Suprapubic skin (tissue), 4 donors: Measurements from ENCODE around the gene MEIS1. TPM values are rescaled to one million over a fixed set of nuclear protein-coding genes. Genes with fewer than 3 reads are reported as not detected.

Experiments used
- DNase-seq, 2 donors: peaks; one replicate each; pipeline ENCODE4 v3.0.0-alpha.2; 2019; ENCODE audit warnings: low spot score in 2 of 2
- H3K27ac ChIP-seq: fragments of 200-600 bp; sonication (generic); one replicate; pipeline ENCODE4 v1.5.1; 2019
- H3K27me3 ChIP-seq: fragments of 200-600 bp; sonication (generic); one replicate; pipeline ENCODE4 v1.5.1; 2019
- H3K36me3 ChIP-seq: fragments of 200-600 bp; sonication (generic); one replicate; pipeline ENCODE4 v1.5.1; 2019
- H3K4me1 ChIP-seq: fragments of 200-600 bp; sonication (generic); one replicate; pipeline ENCODE4 v1.5.1; 2019
- H3K4me3 ChIP-seq: fragments of 200-600 bp; sonication (generic); one replicate; pipeline ENCODE4 v1.5.1; 2019; ENCODE audit warnings: mild to moderate bottlenecking
- H3K9me3 ChIP-seq: fragments of 200-600 bp; sonication (generic); one replicate; pipeline ENCODE4 v1.5.1; 2019
- CTCF ChIP-seq, 2 donors: fragments of 200-600 bp in 1 of 2; fragments of 450-650 bp in 1 of 2; sonication (generic) in 1 of 2; IDR thresholded peaks; one replicate each; pipeline ENCODE4 v1.5.1; 2016 to 2019; ENCODE audit warnings: antibody characterized with exemption in 2 of 2, mild to moderate bottlenecking in 1 of 2, moderate library complexity in 1 of 2
- EP300 ChIP-seq: sonication (generic); formaldehyde crosslinking; IDR thresholded peaks from one replicate; pipeline ENCODE4 v1.6.1; 2017; ENCODE audit warnings: antibody characterized with exemption
- POLR2A ChIP-seq, 2 donors: fragments of 450-650 bp; IDR thresholded peaks; one replicate each; pipeline ENCODE4 v1.6.1; 2017; ENCODE audit warnings: antibody characterized with exemption in 2 of 2, mild to moderate bottlenecking in 2 of 2, moderate library complexity in 2 of 2
- POLR2AphosphoS5 ChIP-seq, 3 donors: sonication (generic); formaldehyde crosslinking; IDR thresholded peaks; one replicate each; pipeline ENCODE4 v1.6.1; 2017; ENCODE audit warnings: antibody characterized with exemption in 3 of 3
- WGBS: methylation state at CpG from one replicate; pipeline ENCODE4 v1.1.5; 2018; 5-methylcytosine and 5-hydroxymethylcytosine counted together
- total RNA-seq, 4 donors: library from RNA; depleted of rRNA; stranded (reverse); fragments of >200 nt; gene quantifications; one replicate each; pipeline ENCODE4 v1.1.0, GENCODE V29; 2016

MEIS1 gene
- total RNA-seq, 4 donors from 2014 or later: 12.7 to 28.0 (median 20.3) TPM

DNA sequence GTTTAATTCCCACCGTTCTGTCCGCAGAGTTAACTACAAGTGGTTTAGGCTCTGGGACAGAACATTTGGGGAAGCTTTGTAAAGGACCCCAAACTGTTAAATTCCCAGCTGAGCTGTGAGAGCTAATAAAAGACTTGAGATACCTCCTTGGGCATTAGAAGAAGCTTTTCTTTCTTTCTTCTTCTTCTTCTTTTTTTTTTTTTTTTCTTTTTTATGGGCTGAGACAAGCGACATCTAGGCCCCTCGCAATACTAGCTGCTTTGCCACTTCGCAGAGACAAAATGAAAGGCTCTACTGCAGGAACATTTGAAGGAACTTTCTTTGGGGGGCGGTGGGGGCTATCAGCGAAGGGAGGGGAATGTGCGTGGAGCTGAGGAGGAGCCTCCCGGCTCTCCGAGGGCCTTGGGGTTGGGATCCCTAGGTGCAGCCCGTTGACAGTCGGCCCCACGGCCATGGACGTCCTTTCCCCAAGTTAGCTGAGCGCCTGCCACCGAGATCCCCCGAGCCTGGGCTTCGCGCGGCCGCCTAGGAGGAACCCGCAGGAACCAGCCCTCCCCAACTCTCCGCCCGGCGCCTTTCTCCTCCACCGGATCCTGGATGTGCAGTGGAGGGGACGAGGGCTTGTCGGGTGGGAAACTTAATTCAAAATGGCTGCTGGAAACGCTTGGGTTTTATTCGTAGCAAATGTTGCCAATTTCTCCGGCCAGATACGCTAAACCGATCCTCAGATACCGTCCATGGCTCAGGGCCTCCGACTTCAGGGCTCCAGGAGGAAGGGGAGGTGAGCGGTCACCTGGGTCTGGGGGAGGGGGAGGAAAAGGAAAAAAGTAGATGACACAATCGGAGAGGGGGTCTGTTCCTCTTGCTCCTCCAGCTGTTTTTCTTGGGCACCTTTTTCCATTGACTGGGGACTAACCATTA, 4.2 kb downstream of the MEIS1 start:
- H3K27ac ChIP-seq: peak overlapping the region; percentile 68
- peaks cover 17% of the 10 kb centered on the region for H3K4me1 ChIP-seq
- DNase-seq: peak in 1 of 2 donors; percentile 57
- H3K36me3 ChIP-seq: peaks cover 17% of the 10 kb centered on the region
- peaks cover 15% of the 10 kb centered on the region for H3K27me3 ChIP-seq
- 22% methylated on average over 28 of the region's 37 CpGs for WGBS
- TF ChIP-seq POLR2AphosphoS5 (IDR thresholded peaks at IDR 0.05) (no peak), CTCF (IDR thresholded peaks at IDR 0.05) (no peak), EP300 (no peak), POLR2A (IDR thresholded peaks at IDR 0.05) (no peak)
- H3K4me3 ChIP-seq: peak overlapping the region; percentile 84
- no peaks in the 10 kb centered on the region for H3K9me3 ChIP-seq

DNA sequence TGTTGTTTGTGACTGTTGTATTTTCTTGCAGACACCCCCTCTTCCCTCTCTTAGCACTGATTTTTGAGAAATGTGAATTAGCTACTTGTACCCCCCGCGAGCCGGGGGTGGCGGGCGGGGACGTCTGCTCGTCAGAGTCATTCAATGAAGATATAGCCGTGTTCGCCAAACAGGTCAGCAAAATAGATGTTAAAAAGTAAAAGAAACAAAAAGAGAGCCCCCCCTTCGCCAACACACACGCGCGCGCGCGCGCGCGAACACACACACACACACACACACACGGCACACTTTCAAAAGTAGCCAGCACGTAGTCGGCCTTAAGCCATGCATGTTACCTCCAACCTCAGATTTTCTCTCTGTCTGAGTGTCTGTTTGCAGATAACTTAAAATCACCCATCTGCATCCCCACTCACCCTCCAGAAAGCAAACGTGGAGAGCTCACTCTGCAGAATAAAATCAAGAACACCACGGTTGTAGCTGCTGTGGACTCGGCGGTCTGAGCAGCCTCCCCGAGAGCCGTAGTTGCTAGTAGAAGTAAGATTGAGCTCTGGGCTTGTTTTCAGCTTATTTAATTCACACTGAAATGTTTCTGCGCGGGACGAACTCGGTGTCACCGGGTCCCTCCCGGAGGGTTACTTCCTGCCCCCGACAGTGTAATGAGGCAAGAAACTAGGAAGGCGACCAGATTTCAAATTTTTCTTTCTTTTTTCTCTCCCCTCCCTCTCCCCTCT, 5.1 kb downstream of the MEIS1 start:
- peak overlapping the region; percentile 68 for H3K27ac ChIP-seq
- no peaks in the 10 kb centered on the region for H3K9me3 ChIP-seq
- no peak for TF ChIP-seq EP300
- no peak for TF ChIP-seq CTCF (IDR thresholded peaks at IDR 0.05)
- TF ChIP-seq POLR2A (IDR thresholded peaks at IDR 0.05): no peak
- TF ChIP-seq POLR2AphosphoS5 (IDR thresholded peaks at IDR 0.05): no peak
- peaks cover 17% of the 10 kb centered on the region for H3K36me3 ChIP-seq
- H3K27me3 ChIP-seq: peaks cover 15% of the 10 kb centered on the region
- DNase-seq: no peak
- WGBS: 45% methylated on average over 36 of the region's 36 CpGs
- H3K4me3 ChIP-seq: peak overlapping the region; percentile 84
- peaks cover 17% of the 10 kb centered on the region for H3K4me1 ChIP-seq

- Histone ChIP-seq H3K36me3 (peaks cover 21% of the 10 kb centered on the region), H3K4me1 (peaks cover 18% of the 10 kb centered on the region), H3K4me3 (peak overlapping the region; percentile 84), H3K27me3 (peaks cover 15% of the 10 kb centered on the region), H3K9me3 (no peaks in the 10 kb centered on the region), H3K27ac (peak overlapping the region; percentile 68)
- DNase-seq: peak in 1 of 2 donors; percentile 54
- TF ChIP-seq POLR2A (IDR thresholded peaks at IDR 0.05) (no peak), EP300 (no peak), CTCF (IDR thresholded peaks at IDR 0.05) (no peak), POLR2AphosphoS5 (IDR thresholded peaks at IDR 0.05) (no peak)
- 40% methylated on average over 20 of the region's 20 CpGs for WGBS
Measured at GRCh38 chr2:66440708-66441497, 6.0 kb downstream of the MEIS1 start.

DNA sequence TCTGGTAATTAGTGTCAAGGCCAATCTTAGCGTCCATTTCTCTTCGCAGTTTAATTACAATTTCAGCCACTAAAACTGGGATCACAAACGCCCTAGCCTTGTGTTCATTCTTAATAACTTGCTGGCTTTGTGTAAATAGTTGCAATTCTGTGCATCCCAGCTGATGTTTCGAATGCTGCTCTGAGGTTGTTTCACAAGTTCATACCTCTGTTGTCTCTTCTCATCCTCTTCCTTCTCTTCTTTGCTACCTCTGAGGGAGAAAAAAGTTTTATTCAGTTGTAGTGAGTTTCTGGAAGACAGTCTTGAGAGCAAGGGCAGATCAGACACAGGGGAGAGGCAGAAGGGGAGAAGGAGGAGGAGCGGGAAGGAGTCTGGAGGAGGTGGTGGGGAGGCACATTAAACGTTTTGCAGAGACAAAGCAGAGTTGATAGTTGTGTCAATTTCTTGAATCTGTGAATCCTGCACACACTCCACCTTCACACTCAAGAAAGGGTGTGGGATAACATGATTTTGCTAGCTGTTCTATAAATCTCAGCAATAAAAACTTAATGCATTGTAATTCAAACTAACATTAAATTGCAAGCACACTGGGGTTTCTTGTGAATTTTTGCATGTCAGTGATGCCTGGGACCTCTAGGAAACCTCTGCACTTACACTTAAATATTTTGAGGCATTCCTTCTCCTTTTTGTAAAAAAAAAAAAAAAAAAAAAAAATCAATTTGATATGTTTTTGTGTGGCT, 6.8 kb downstream of the MEIS1 start:
- 61% methylated on average over 6 of the region's 6 CpGs for WGBS
- no peak for DNase-seq
- Histone ChIP-seq H3K9me3 (no peaks in the 10 kb centered on the region), H3K4me3 (peak overlapping the region; percentile 84), H3K4me1 (peaks cover 19% of the 10 kb centered on the region), H3K27ac (no peak overlapping the region), H3K36me3 (peaks cover 21% of the 10 kb centered on the region), H3K27me3 (peaks cover 17% of the 10 kb centered on the region)
- TF ChIP-seq CTCF (IDR thresholded peaks at IDR 0.05) (no peak), POLR2A (IDR thresholded peaks at IDR 0.05) (no peak), POLR2AphosphoS5 (IDR thresholded peaks at IDR 0.05) (no peak), EP300 (no peak)
